Hepatocyte (in vitro differentiated cells): ENCODE measurements around the gene B3GNT9.

ENCODE experiments used
- CTCF ChIP-seq: fragments of 200-600 bp; sonication (generic); IDR thresholded peaks from 2 replicates; pipeline ENCODE4 v1.5.1; 2016; ENCODE audit warnings: antibody characterized with exemption, mild to moderate bottlenecking; ENCODE audit not compliant: poor library complexity
- EZH2 ChIP-seq: fragments of 200-600 bp; sonication (generic); IDR thresholded peaks from 2 replicates; pipeline ENCODE4 v1.6.1; 2016; ENCODE audit warnings: antibody characterized with exemption, mild to moderate bottlenecking, borderline replicate concordance
- EZH2phosphoT487 ChIP-seq: fragments of 200-600 bp; sonication (generic); IDR thresholded peaks from one replicate; pipeline ENCODE4 v1.6.1; 2018; ENCODE audit warnings: antibody characterized with exemption, mild to moderate bottlenecking, low read depth, moderate library complexity; ENCODE audit not compliant: unreplicated experiment, severe bottlenecking

DNA sequence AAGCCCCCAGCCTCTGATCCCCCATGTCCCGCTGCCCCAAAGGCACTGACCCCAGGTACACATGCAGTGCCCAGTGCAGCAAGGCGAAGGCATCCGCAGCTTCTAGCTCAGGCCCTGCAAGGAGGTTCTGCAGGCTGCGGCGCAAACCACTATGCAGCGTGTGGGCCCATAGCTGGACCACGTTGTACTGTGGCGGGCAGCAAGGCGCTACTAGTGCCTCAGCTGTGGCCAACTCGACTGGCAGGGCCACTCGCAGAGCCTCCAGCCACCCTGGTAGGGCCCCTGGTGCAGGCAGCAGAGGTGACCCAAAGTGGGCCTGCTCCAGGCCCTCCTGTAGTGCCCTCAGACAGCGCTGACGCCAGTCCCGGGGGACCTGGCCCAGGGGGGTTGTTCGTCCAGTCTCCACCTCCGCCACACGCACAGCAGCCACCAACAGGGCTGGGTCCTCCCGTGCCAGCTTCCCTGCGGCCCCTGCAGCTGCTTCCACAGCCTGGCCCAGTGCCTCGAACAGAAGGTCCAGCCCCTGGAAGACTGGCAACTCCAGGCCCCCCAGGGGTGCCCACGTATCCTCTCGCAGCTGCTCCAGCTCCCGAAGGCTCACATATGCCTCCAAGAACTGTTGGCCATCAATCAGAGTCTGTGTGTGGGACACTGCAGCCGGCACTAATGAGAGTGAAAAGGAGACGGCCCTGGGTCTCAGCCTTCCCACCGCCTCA is 36.5 kb upstream of the B3GNT9 start:
- no peak for TF ChIP-seq CTCF
- TF ChIP-seq EZH2 = no peak
- TF ChIP-seq EZH2phosphoT487 = no peak
